LNCAP (cell line): ENCODE results near the gene P2RY8.

Experiments
- CTCF ChIP-seq: fragments of 450-650 bp; IDR thresholded peaks from 2 replicates; pipeline ENCODE4 v1.5.1; 2017; ENCODE audit warnings: mild to moderate bottlenecking

The P2RY8 gene

GRCh38 chrX:1500701-1501624, 36.0 kb downstream of the P2RY8 start:
- no peak for TF ChIP-seq CTCF

DNA sequence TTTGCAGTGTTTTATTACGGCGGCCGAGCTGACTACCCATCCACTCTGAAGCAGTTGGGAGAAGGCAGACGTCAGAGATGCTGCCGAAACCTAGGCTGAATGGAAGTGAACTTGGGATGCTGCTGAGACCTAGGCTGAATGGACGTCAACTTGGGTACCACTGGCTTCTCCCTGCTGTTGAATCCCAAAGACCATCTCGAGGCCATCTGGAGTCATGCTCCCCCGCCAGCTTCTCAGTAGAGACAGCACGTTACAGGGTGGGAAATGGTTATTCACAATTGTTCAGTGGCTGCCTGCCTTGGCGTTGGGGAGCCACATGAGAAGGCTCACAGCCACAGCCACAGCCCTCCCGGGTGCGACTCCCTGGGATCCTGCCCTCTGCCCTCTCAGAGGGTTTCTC, 40.9 kb downstream of the P2RY8 start:
- TF ChIP-seq CTCF: no peak

DNA sequence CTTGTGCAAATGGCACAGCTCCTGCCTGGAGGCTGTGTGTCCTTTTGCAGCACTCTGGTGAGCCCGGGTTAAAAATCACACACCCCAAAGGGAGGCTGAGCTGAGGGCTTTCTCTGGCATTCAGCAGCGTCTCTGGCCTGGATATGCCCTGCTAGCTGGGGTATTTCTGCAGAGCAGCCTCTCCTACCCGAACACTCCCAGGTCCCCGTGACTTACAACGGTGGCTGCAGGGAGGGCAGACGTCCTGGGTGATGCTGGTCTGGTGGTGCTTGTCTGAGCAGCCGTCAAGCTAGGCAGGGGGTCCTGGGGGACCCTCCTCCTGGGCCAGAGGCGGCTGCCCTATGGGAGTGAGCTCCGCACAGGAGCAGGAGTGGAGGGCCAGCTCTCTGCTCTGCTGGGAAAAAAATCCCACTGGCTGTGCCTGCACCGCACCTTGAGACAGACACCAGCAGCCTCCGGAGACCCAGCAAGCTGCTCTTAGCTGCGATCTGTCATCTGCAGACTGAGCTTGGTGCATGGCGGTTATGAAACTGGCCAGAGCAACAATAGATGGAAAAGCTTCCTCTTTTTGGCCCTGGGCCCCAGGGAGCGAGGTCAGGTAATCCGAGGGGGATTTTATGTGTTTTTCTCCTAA, 43.0 kb downstream of the P2RY8 start:
- no peak for TF ChIP-seq CTCF

GRCh38 chrX:1493412-1493811, 43.6 kb downstream of the P2RY8 start:
- no peak for TF ChIP-seq CTCF

DNA sequence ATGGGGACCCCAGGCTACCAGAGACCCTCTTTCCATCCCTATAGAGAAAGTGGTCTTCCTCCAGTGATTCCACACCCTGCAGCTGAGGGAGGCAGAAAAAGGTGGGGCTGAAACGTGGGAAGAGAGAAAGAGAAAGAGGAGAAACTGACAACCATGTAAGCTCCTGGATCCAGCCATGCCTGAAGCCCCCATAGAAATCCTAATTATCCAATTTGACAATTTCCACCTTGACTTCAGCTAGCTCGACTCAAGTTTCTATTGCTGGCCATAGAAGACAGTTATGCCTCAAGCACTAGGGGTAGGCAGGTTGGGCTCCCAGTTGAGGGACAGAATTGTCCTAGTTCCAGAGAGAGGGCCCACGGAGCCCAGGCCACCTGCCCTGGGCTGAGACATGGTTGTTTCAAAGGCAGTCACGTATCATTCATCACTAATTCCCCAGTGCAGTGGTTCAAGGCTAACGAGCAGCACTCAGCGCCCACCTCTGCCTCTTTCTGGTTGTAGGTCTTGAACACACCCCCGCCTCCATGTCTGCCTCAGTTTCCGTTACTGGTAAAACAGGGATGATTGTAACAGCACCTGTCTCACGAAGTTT, 44.5 kb downstream of the P2RY8 start:
- no peak for TF ChIP-seq CTCF

DNA sequence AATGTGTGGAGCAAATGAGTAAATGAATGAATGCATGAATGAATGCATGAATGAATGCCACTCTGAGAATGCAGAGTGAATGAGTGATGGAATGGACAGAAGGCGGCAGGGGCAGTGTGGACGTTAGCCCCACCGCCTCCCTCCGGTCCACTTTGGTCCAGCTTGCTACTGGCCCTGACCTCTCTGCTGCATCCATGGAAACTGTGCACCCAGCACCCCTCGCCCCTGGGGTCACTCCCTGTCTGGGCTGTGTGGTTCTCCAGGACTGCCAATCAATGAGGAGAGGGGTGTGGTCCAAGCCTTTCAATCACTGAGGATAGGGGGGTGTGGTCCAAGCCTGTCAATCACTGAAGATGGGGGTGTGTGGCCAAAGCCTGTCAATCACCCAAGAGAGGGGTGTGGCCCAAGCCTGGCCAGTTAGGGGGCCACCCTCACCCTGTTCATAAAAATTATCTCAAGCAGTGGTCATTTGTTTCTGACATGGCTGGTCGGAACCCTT, 45.1 kb downstream of the P2RY8 start:
- no peak for TF ChIP-seq CTCF

DNA sequence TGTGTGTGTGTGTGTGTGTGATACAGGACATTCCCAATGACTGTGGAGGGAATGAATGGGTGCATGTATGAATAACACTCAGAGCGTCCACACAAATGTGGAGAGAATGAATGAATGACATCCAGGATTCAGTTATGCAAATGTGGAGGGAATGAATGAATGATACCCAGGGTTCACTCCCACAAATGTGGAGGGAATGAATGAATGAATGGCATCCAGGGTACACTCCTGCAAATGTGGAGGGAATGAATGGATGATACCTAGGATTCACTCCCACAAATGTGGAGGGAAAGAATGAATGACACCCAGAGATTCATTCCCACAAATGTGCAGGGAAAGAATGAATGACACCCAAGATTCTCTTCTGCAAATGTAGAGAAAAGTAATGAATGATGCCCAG, 48.2 kb downstream of the P2RY8 start:
- no peak for TF ChIP-seq CTCF
